Testis (tissue), 3 donors: Measurements from ENCODE around the gene COL6A3. TPM values are rescaled to one million over a fixed set of nuclear protein-coding genes. Genes with fewer than 3 reads are reported as not detected.

ENCODE experiments used
- DNase-seq: peaks from one replicate; pipeline ENCODE4 v3.0.0-alpha.2; 2019
- H3K27ac ChIP-seq, 2 donors: fragments of 200-600 bp; sonication (generic); one replicate each; pipeline ENCODE4 v1.5.1; 2019
- H3K27me3 ChIP-seq: fragments of 200-600 bp; sonication (generic); one replicate; pipeline ENCODE4 v1.5.1; 2019
- H3K36me3 ChIP-seq: fragments of 200-600 bp; sonication (generic); one replicate; pipeline ENCODE4 v1.5.1; 2017; ENCODE audit warnings: low read depth; ENCODE audit errors: missing control alignments
- H3K4me1 ChIP-seq: fragments of 200-600 bp; sonication (generic); one replicate; pipeline ENCODE4 v1.5.1; 2019
- H3K4me3 ChIP-seq, 2 donors: fragments of 200-600 bp; sonication (generic); one replicate each; pipeline ENCODE4 v1.5.1; 2017 to 2019
- H3K9me3 ChIP-seq: fragments of 200-600 bp; sonication (generic); one replicate; pipeline ENCODE4 v1.5.1; 2017
- POLR2A ChIP-seq: fragments of 450-650 bp; IDR thresholded peaks from one replicate; pipeline ENCODE4 v1.6.1; 2017; ENCODE audit warnings: antibody characterized with exemption, mild to moderate bottlenecking, moderate library complexity
- WGBS, 2 donors: methylation state at CpG; one replicate each; pipeline ENCODE4 v1.1.5; 2018; 5-methylcytosine and 5-hydroxymethylcytosine counted together
- intact Hi-C: fragments of 100-400 bp; cut with DNase I; formaldehyde crosslinking; loops from one replicate; pipeline ENCODE4 v1.15.1; 2023; ENCODE audit warnings: low total_unique reads
- polyA plus RNA-seq: library from polyadenylated mRNA; stranded (reverse); fragments of 350-450 nt; fragmentation: Illumina TruSeq; extraction: RNeasy Lipid Tissue Mini Kit (QIAGEN cat#74804); gene quantifications from one replicate; pipeline ENCODE4 v1.2.3, GENCODE V29; 2014; ENCODE audit warnings: low read depth, low replicate concordance; ENCODE audit not compliant: insufficient read depth
- total RNA-seq, 2 donors: library from RNA; depleted of rRNA; stranded (reverse); fragments of >200 nt; gene quantifications; one replicate each; pipeline ENCODE4 v1.2.3, GENCODE V29; 2016
- TF ChIP-seq, protein P1 (sequence below), 3 experiments: fragments of 450-650 bp in 2 of 3; fragments of 200-600 bp in 1 of 3; sonication (generic) in 1 of 3; IDR thresholded peaks; one replicate each; pipeline ENCODE4 v1.5.1; 2016 to 2019; ENCODE audit warnings: antibody characterized with exemption in 3 of 3, mild to moderate bottlenecking in 2 of 3, moderate library complexity in 1 of 3

The COL6A3 gene
- total and polyA plus RNA-seq, 3 donors from 2014 or later: 35.1 to 93.1 (median 74.1) TPM

DNA sequence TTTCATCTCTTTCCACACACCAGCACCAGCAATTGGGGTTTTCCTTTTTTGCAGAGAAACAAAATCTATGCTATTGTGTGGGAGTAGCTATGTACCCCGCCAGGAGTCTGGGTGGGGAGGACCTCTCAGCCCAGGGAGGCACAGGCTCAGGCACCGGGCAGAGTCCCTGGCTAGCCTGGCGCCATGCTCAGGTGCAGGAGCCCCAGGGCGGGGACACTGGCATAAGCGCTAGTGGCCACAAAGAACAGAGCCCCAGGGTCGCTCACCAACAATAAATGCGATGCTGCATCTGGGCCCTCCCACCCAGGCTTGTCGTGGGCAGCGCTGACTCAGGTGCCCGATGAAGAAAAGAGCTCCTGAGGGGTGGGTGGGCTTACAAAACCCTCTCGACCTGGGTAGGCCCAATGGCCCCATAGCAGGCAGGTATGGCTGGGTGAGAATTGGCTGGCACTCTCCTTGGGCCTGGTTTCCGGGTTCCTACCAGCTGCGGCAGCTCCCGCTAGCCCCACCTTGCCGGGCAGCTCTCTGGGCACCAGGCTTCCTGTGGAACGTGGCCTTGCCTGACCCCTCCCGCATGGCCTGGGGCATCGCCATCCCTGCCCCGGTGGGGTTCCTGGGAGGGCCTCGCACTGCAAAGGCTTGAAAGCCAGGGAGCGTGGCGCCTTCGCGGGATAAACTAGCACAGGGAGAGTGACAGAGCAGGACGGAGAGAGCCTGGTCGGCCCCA, 31.8 kb upstream of the COL6A3 start:
- no peaks in the 10 kb centered on the region for H3K9me3 ChIP-seq
- no peak for TF ChIP-seq POLR2A
- TF ChIP-seq, protein P1, sequence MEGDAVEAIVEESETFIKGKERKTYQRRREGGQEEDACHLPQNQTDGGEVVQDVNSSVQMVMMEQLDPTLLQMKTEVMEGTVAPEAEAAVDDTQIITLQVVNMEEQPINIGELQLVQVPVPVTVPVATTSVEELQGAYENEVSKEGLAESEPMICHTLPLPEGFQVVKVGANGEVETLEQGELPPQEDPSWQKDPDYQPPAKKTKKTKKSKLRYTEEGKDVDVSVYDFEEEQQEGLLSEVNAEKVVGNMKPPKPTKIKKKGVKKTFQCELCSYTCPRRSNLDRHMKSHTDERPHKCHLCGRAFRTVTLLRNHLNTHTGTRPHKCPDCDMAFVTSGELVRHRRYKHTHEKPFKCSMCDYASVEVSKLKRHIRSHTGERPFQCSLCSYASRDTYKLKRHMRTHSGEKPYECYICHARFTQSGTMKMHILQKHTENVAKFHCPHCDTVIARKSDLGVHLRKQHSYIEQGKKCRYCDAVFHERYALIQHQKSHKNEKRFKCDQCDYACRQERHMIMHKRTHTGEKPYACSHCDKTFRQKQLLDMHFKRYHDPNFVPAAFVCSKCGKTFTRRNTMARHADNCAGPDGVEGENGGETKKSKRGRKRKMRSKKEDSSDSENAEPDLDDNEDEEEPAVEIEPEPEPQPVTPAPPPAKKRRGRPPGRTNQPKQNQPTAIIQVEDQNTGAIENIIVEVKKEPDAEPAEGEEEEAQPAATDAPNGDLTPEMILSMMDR (IDR thresholded peaks at IDR 0.05): no peak
- H3K27me3 ChIP-seq: no peaks in the 10 kb centered on the region
- no peaks in the 10 kb centered on the region for H3K36me3 ChIP-seq
- 94% methylated on average over 7 to 26 of the region's 26 CpGs for WGBS, 2 donors
- no peak overlapping the region for H3K4me3 ChIP-seq
- H3K27ac ChIP-seq: no peak overlapping the region
- intact Hi-C loops: no loop called here
- H3K4me1 ChIP-seq: peaks cover 12% of the 10 kb centered on the region
- no peak for DNase-seq

DNA sequence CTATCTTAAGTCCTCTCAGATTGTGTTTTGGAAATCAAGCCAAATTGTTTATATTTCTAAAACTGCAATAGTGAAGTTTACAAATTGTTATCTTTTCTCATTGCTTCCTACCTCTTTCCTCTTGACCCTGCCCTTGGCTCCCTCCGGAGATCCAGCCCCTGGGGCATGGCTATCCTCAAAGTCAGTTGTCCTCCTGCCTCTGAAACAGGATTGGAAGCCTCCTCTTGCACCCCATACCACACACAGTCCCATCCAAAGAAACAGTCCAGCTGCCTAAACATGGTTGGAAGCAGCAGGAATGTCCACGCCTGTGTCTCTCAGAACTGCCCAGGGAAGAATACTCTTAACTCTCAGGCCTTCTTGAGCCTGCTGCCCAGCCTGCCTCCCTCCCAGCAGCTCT, 30.1 kb upstream of the COL6A3 start:
- TF ChIP-seq, protein P1 (IDR thresholded peaks at IDR 0.05): no peak
- TF ChIP-seq POLR2A: no peak
- H3K9me3 ChIP-seq: no peaks in the 10 kb centered on the region
- intact Hi-C loops: no loop called here
- no peak overlapping the region for H3K27ac ChIP-seq
- H3K27me3 ChIP-seq: no peaks in the 10 kb centered on the region
- WGBS, 2 donors: 83 to 84% methylated on average over 2 of the region's 2 CpGs
- H3K4me3 ChIP-seq: no peak overlapping the region
- no peaks in the 10 kb centered on the region for H3K36me3 ChIP-seq
- DNase-seq: no peak
- H3K4me1 ChIP-seq: peaks cover 2% of the 10 kb centered on the region

- H3K27me3 ChIP-seq: no peaks in the 10 kb centered on the region
- 54 to 68% methylated on average over 2 of the region's 2 CpGs for WGBS, 2 donors
- DNase-seq: no peak
- no peaks in the 10 kb centered on the region for H3K9me3 ChIP-seq
- no peak for TF ChIP-seq POLR2A
- no peak overlapping the region for H3K4me3 ChIP-seq
- no peaks in the 10 kb centered on the region for H3K36me3 ChIP-seq
- intact Hi-C loops: no loop called here
- H3K4me1 ChIP-seq: no peaks in the 10 kb centered on the region
- H3K27ac ChIP-seq: no peak overlapping the region
Measured at GRCh38 chr2:237441605-237442274, 27.8 kb upstream of the COL6A3 start.

GRCh38 chr2:237440819-237441281, 26.9 kb upstream of the COL6A3 start:
- Histone ChIP-seq H3K4me1 (peaks cover 4% of the 10 kb centered on the region), H3K27ac (no peak overlapping the region), H3K4me3 (no peak overlapping the region), H3K36me3 (no peaks in the 10 kb centered on the region), H3K27me3 (no peaks in the 10 kb centered on the region), H3K9me3 (no peaks in the 10 kb centered on the region)
- intact Hi-C loops: no loop called here
- 55 to 65% methylated on average over 2 of the region's 2 CpGs for WGBS, 2 donors
- TF ChIP-seq POLR2A: no peak
- TF ChIP-seq, protein P1 (IDR thresholded peaks at IDR 0.05): no peak
- DNase-seq: no peak

DNA sequence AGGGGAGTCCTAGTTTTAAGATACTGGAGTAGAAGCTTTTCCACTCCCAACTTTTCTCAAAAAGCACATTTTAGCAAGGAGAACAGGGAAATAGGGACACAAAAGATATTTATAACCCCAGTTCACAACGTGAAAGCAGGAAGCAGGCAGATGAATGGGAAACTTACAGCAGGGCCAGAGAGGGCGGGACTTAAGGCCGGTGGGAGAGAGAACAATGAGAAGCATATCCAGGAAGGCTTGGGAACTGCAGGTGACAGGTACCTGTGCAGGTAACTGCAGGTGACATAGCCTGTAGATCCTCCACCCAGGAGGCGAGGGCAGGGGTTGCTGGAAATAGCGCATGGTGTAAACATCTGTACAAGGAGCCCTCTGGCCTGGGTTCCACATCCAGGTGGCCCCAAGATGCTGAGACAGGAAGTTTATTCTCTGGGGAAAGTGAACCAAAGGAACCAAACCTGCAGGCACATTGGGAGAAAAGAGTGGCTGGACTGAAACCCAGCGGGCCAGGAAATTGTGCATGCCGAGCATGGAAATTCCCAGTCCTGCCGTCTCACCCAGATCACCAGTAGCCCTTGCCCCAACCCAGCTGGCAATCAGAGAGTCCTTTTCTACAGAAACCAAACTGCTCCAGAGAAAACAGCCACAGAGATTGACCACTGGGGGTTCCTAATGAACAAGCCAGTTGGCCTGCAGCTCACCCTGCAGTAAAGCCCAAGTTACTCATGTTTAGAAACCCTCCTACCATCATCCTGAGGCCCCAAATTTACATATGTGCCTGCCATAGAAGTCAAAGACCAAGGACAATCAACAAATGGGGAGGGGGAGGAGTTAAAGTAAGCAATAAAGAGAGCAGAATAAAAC, 24.3 kb upstream of the COL6A3 start:
- H3K27me3 ChIP-seq: no peaks in the 10 kb centered on the region
- no peak overlapping the region for H3K27ac ChIP-seq
- no peaks in the 10 kb centered on the region for H3K36me3 ChIP-seq
- no peak overlapping the region for H3K4me3 ChIP-seq
- no peak for DNase-seq
- H3K9me3 ChIP-seq: no peaks in the 10 kb centered on the region
- peaks cover 16% of the 10 kb centered on the region for H3K4me1 ChIP-seq
- 54 to 62% methylated on average over 5 to 8 of the region's 8 CpGs for WGBS, 2 donors
- intact Hi-C loops: no loop called here
- no peak for TF ChIP-seq POLR2A
- TF ChIP-seq, protein P1 (IDR thresholded peaks at IDR 0.05): no peak
